ENCODE measurements around the gene TTLL13.

GRCh38 chr15:90223441-90224165 is 25.8 kb upstream of the TTLL13 start:
- TF ChIP-seq POLR2AphosphoS5 (IDR thresholded peaks at IDR 0.05; ENCODE audit: low read depth, low read length) (no peak), SIN3A (IDR thresholded peaks at IDR 0.05; ENCODE audit: low read depth) (no peak), EZH2phosphoT487 (IDR thresholded peaks at IDR 0.05; ENCODE audit: borderline replicate concordance) (no peak), SP1 (IDR thresholded peaks at IDR 0.05; ENCODE audit: low read depth) (no peak), POLR2A (IDR thresholded peaks at IDR 0.05; ENCODE audit: borderline replicate concordance, extremely low read depth, insufficient read depth, insufficient read length) (no peak), EZH2 (IDR thresholded peaks at IDR 0.05) (no peak), SRF (IDR thresholded peaks at IDR 0.05; ENCODE audit: low read depth) (no peak), ZFX (IDR thresholded peaks at IDR 0.05) (no peak), TCF7L2 (IDR thresholded peaks at IDR 0.05; ENCODE audit: borderline replicate concordance, extremely low read depth, insufficient read depth, insufficient read length) (no peak), FOSL1 (IDR thresholded peaks at IDR 0.05; ENCODE audit: low read depth) (no peak)
- TF ChIP-seq, protein P1, sequence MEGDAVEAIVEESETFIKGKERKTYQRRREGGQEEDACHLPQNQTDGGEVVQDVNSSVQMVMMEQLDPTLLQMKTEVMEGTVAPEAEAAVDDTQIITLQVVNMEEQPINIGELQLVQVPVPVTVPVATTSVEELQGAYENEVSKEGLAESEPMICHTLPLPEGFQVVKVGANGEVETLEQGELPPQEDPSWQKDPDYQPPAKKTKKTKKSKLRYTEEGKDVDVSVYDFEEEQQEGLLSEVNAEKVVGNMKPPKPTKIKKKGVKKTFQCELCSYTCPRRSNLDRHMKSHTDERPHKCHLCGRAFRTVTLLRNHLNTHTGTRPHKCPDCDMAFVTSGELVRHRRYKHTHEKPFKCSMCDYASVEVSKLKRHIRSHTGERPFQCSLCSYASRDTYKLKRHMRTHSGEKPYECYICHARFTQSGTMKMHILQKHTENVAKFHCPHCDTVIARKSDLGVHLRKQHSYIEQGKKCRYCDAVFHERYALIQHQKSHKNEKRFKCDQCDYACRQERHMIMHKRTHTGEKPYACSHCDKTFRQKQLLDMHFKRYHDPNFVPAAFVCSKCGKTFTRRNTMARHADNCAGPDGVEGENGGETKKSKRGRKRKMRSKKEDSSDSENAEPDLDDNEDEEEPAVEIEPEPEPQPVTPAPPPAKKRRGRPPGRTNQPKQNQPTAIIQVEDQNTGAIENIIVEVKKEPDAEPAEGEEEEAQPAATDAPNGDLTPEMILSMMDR (IDR thresholded peaks at IDR 0.05 in 2 of 3, conservative IDR thresholded peaks at IDR 0.05 in 1 of 3; ENCODE audit: borderline replicate concordance in 1 of 3, insufficient read depth in 1 of 3, low read depth in 2 of 3, low read length in 2 of 3), result no peak
- TF ChIP-seq, protein P2, sequence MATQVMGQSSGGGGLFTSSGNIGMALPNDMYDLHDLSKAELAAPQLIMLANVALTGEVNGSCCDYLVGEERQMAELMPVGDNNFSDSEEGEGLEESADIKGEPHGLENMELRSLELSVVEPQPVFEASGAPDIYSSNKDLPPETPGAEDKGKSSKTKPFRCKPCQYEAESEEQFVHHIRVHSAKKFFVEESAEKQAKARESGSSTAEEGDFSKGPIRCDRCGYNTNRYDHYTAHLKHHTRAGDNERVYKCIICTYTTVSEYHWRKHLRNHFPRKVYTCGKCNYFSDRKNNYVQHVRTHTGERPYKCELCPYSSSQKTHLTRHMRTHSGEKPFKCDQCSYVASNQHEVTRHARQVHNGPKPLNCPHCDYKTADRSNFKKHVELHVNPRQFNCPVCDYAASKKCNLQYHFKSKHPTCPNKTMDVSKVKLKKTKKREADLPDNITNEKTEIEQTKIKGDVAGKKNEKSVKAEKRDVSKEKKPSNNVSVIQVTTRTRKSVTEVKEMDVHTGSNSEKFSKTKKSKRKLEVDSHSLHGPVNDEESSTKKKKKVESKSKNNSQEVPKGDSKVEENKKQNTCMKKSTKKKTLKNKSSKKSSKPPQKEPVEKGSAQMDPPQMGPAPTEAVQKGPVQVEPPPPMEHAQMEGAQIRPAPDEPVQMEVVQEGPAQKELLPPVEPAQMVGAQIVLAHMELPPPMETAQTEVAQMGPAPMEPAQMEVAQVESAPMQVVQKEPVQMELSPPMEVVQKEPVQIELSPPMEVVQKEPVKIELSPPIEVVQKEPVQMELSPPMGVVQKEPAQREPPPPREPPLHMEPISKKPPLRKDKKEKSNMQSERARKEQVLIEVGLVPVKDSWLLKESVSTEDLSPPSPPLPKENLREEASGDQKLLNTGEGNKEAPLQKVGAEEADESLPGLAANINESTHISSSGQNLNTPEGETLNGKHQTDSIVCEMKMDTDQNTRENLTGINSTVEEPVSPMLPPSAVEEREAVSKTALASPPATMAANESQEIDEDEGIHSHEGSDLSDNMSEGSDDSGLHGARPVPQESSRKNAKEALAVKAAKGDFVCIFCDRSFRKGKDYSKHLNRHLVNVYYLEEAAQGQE (IDR thresholded peaks at IDR 0.05; ENCODE audit: low read depth), result no peak
